Stimulated activated CD4-positive, alpha-beta T cell treated with anti-CD3 and anti-CD28 coated beads, Interleukin-12 subunit alpha, Interleukin-12 subunit beta, amount 100 ng/mL, for 24 hours (primary cell): ENCODE results near the gene HCRTR2.
"Not testable (repeated sequence)": the region's sequence is repeated elsewhere in the genome, so short reads cannot be mapped to it uniquely, and the experiment has no call there.

Experiments
- DNase-seq, 2 experiments: peaks; one replicate each; pipeline ENCODE4 v3.0.0-alpha.2; 2020; ENCODE audit warnings: low read depth in 2 of 2

The HCRTR2 gene

GRCh38 chr6:55212156-55212555 is 37.8 kb downstream of the HCRTR2 start:
- DNase-seq, result no peak

- DNase-seq, result no peak
These were observed 46.6 kb downstream of the HCRTR2 start for GRCh38 chr6:55220961-55221360.

- DNase-seq, result no peak
These were observed 53.5 kb downstream of the HCRTR2 start for GRCh38 chr6:55227862-55228261.

- DNase-seq, result no peak
These were observed 64.8 kb downstream of the HCRTR2 start for GRCh38 chr6:55239099-55239498.

GRCh38 chr6:55240975-55241605 is 66.8 kb downstream of the HCRTR2 start:
- not testable (repeated sequence) for DNase-seq

- no peak for DNase-seq
These were observed 76.1 kb downstream of the HCRTR2 start for GRCh38 chr6:55250400-55250799.

- no peak for DNase-seq
These were observed 80.8 kb downstream of the HCRTR2 start for GRCh38 chr6:55255113-55255512.

- DNase-seq, result no peak
These were observed 85.9 kb downstream of the HCRTR2 start for GRCh38 chr6:55260181-55260580.

- DNase-seq, result no peak
These were observed 91.2 kb downstream of the HCRTR2 start for GRCh38 chr6:55265409-55266114.

- no peak for DNase-seq
These were observed 92.6 kb downstream of the HCRTR2 start for GRCh38 chr6:55266896-55267295.

- DNase-seq, result no peak
These were observed 102.6 kb downstream of the HCRTR2 start for GRCh38 chr6:55276745-55277530.

GRCh38 chr6:55277646-55278045 is 103.3 kb downstream of the HCRTR2 start:
- no peak for DNase-seq

- DNase-seq, result no peak
These were observed 106.9 kb downstream of the HCRTR2 start for GRCh38 chr6:55281215-55281614.

- DNase-seq, result no peak
These were observed 107.8 kb downstream of the HCRTR2 start for GRCh38 chr6:55282115-55282514.

- no peak for DNase-seq
These were observed 112.5 kb downstream of the HCRTR2 start for GRCh38 chr6:55286824-55287223.

GRCh38 chr6:55290736-55291135 is 116.4 kb downstream of the HCRTR2 start:
- no peak for DNase-seq

GRCh38 chr6:55293116-55293515 is 118.8 kb downstream of the HCRTR2 start:
- DNase-seq, result no peak

- not testable (repeated sequence) for DNase-seq
These were observed 122.9 kb downstream of the HCRTR2 start for GRCh38 chr6:55297214-55297613.

GRCh38 chr6:55299286-55299985 is 125.1 kb downstream of the HCRTR2 start:
- no peak for DNase-seq

- DNase-seq, result no peak
These were observed 130.4 kb downstream of the HCRTR2 start for GRCh38 chr6:55304747-55305146.

GRCh38 chr6:55319961-55320695 is 145.8 kb downstream of the HCRTR2 start:
- DNase-seq, result no peak
